GM12873 (cell line): ENCODE data around the gene FBLN2.

ENCODE experiments used
- TF ChIP-seq, protein P1 (sequence below): IDR thresholded peaks from 2 replicates; pipeline ENCODE4 v1.5.1; 2012; ENCODE audit warnings: low read depth, mild to moderate bottlenecking, moderate library complexity, low read length, control low read depth; ENCODE audit not compliant: insufficient read depth; ENCODE audit errors: missing control alignments

The FBLN2 gene

GRCh38 chr3:13588221-13588701, 39.3 kb downstream of the FBLN2 start:
- TF ChIP-seq, protein P1, sequence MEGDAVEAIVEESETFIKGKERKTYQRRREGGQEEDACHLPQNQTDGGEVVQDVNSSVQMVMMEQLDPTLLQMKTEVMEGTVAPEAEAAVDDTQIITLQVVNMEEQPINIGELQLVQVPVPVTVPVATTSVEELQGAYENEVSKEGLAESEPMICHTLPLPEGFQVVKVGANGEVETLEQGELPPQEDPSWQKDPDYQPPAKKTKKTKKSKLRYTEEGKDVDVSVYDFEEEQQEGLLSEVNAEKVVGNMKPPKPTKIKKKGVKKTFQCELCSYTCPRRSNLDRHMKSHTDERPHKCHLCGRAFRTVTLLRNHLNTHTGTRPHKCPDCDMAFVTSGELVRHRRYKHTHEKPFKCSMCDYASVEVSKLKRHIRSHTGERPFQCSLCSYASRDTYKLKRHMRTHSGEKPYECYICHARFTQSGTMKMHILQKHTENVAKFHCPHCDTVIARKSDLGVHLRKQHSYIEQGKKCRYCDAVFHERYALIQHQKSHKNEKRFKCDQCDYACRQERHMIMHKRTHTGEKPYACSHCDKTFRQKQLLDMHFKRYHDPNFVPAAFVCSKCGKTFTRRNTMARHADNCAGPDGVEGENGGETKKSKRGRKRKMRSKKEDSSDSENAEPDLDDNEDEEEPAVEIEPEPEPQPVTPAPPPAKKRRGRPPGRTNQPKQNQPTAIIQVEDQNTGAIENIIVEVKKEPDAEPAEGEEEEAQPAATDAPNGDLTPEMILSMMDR: no peak

DNA sequence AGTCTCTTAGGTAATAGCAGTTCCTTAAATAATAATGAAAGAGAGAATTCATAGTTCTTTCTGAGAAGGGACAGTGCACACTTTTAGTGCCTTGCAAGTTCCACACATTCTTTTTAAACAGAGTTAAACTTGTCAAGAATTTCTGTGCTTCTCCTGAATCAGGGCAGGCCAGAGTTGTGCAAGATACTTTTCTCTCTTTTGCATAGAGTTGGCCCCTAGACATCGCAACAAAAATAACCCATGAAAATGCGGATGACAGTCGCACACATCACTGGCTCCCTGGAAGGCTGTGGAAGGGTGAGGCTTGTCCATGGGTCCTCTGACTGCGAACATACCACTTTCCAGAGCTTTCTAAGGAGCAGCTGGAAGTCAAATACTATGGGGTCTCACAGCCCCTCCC, 40.1 kb downstream of the FBLN2 start:
- TF ChIP-seq, protein P1: no peak

- TF ChIP-seq, protein P1: no peak
Observed at GRCh38 chr3:13590841-13591520, 42.1 kb downstream of the FBLN2 start.

- TF ChIP-seq, protein P1: no peak
Observed at GRCh38 chr3:13593615-13594014, 44.7 kb downstream of the FBLN2 start.

DNA sequence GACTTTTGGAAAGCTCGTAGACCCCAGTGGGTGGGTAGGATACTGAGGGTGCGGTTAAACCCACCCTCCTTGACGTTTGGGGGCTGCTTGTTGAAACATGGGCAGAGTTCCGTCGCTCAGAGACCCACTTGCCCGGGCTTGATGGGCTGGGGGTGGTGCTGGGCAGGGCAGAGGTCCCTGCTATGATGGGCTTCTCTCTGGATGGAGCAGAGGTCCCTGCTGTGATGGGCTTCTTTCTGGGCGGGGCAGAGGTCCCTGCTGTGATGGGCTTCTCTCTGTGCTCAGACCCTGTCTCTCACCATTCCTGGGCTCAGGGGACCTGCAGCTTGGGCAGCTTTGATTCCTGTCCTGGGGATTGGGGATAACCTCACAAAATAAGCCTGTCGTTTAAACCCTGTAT, 45.2 kb downstream of the FBLN2 start:
- TF ChIP-seq, protein P1: no peak

GRCh38 chr3:13594991-13595421, 46.1 kb downstream of the FBLN2 start:
- TF ChIP-seq, protein P1: no peak

- TF ChIP-seq, protein P1: no peak
Observed at GRCh38 chr3:13595485-13595884, 46.6 kb downstream of the FBLN2 start.
